Stimulated activated CD8-positive, alpha-beta memory T cell treated with anti-CD3 and anti-CD28 coated beads, Interleukin-12 subunit alpha, Interleukin-12 subunit beta, amount 100 ng/mL, for 4 hours (primary cell): ENCODE measurements around the gene PISD.
A peak's percentile ranks its signal among the peaks of the same experiment; 100 is the strongest.

Source experiments
- DNase-seq: peaks from one replicate; pipeline ENCODE4 v3.0.0-alpha.2; 2020; ENCODE audit warnings: low read depth

Gene PISD

GRCh38 chr22:31652911-31653684 is 8.9 kb downstream of the PISD start:
- DNase-seq = no peak

- no peak for DNase-seq
Observed at GRCh38 chr22:31652088-31652487, 9.9 kb downstream of the PISD start.

GRCh38 chr22:31651664-31652063 is 10.4 kb downstream of the PISD start:
- DNase-seq = no peak

GRCh38 chr22:31650391-31650790 is 11.6 kb downstream of the PISD start:
- DNase-seq = no peak

GRCh38 chr22:31647523-31648320 is 14.3 kb downstream of the PISD start:
- no peak for DNase-seq

- DNase-seq = no peak
Observed at GRCh38 chr22:31647066-31647465, 14.9 kb downstream of the PISD start.

GRCh38 chr22:31646186-31647019 is 15.6 kb downstream of the PISD start:
- DNase-seq = no peak

- no peak for DNase-seq
Observed at GRCh38 chr22:31639436-31640039, 22.5 kb downstream of the PISD start.

GRCh38 chr22:31637891-31638618 is 24.0 kb downstream of the PISD start:
- no peak for DNase-seq

- no peak for DNase-seq
Observed at GRCh38 chr22:31637447-31637890, 24.5 kb downstream of the PISD start.

GRCh38 chr22:31635638-31636306 is 26.2 kb downstream of the PISD start:
- DNase-seq = no peak

- no peak for DNase-seq
Observed at GRCh38 chr22:31631436-31631835, 30.6 kb downstream of the PISD start.

GRCh38 chr22:31630331-31631329 is 31.4 kb downstream of the PISD start:
- DNase-seq = peak; percentile 76

GRCh38 chr22:31629741-31630184 is 32.3 kb downstream of the PISD start:
- DNase-seq = no peak

- DNase-seq = no peak
Observed at GRCh38 chr22:31628969-31629708, 32.9 kb downstream of the PISD start.

- DNase-seq = no peak
Observed at GRCh38 chr22:31628362-31628761, 33.7 kb downstream of the PISD start.

GRCh38 chr22:31627223-31627731 is 34.7 kb downstream of the PISD start:
- no peak for DNase-seq

- DNase-seq = no peak
Observed at GRCh38 chr22:31626427-31627150, 35.4 kb downstream of the PISD start.
